ENCODE data around the gene TNP2.

GRCh38 chr16:11260596-11260966, 8.5 kb downstream of the TNP2 start:
- TF ChIP-seq POLR2A (IDR thresholded peaks at IDR 0.05): no peak
- TF ChIP-seq CTCF (IDR thresholded peaks at IDR 0.05): no peak
